Neural progenitor cell (in vitro differentiated cells): Measurements from ENCODE around the gene HLA-DPB1. TPM values are rescaled to one million over a fixed set of nuclear protein-coding genes. Genes with fewer than 3 reads are reported as not detected.

Experiments used
- DNase-seq: peaks from one replicate; pipeline ENCODE4 v3.0.0-alpha.2; 2016; ENCODE audit warnings: low spot score
- H2AFZ ChIP-seq: fragments of 200-600 bp; sonication (generic); replicated peaks from 2 replicates; pipeline ENCODE4 v1.6.1; 2016; ENCODE audit warnings: antibody characterized with exemption
- H3F3A ChIP-seq: fragments of 200-600 bp; sonication (generic); 2 replicates; pipeline ENCODE4 v1.6.1; 2016; ENCODE audit warnings: antibody characterized with exemption, low read depth
- H3K27ac ChIP-seq: fragments of 200-600 bp; sonication (generic); 2 replicates; pipeline ENCODE4 v1.5.1; 2016; ENCODE audit warnings: mild to moderate bottlenecking
- H3K27me3 ChIP-seq: fragments of 200-600 bp; sonication (generic); 2 replicates; pipeline ENCODE4 v1.6.1; 2016; ENCODE audit warnings: mild to moderate bottlenecking, moderate library complexity
- H3K36me3 ChIP-seq: fragments of 200-600 bp; sonication (generic); 2 replicates; pipeline ENCODE4 v1.5.1; 2016
- H3K4me1 ChIP-seq: fragments of 200-600 bp; sonication (generic); 2 replicates; pipeline ENCODE4 v1.6.1; 2016; ENCODE audit warnings: mixed run types
- H3K4me2 ChIP-seq: fragments of 200-600 bp; sonication (generic); 2 replicates; pipeline ENCODE4 v1.6.1; 2016
- H3K4me3 ChIP-seq: fragments of 200-600 bp; sonication (generic); 2 replicates; pipeline ENCODE4 v1.5.1; 2016
- H3K79me2 ChIP-seq: fragments of 200-600 bp; sonication (generic); 2 replicates; pipeline ENCODE4 v1.6.1; 2016; ENCODE audit warnings: low read depth
- H3K9ac ChIP-seq: fragments of 200-600 bp; sonication (generic); 2 replicates; pipeline ENCODE4 v1.6.1; 2016
- H3K9me3 ChIP-seq: fragments of 200-600 bp; sonication (generic); 2 replicates; pipeline ENCODE4 v1.5.1; 2016; ENCODE audit warnings: low read depth
- H4K20me1 ChIP-seq: fragments of 200-600 bp; sonication (generic); 2 replicates; pipeline ENCODE4 v1.6.1; 2016; ENCODE audit warnings: low read depth
- H3K27ac Mint-ChIP-seq: 3 replicates; pipeline ENCODE4 v1.8.0; 2021; ENCODE audit warnings: mixed read lengths
- H3K27me3 Mint-ChIP-seq: 2 replicates; pipeline ENCODE4 v1.8.0; 2022; ENCODE audit warnings: low read depth, mild to moderate bottlenecking, inconsistent platforms, moderate library complexity, mixed read lengths; ENCODE audit not compliant: insufficient read depth
- H3K36me3 Mint-ChIP-seq: 3 replicates; pipeline ENCODE4 v1.8.0; 2021; ENCODE audit warnings: mixed read lengths
- H3K4me1 Mint-ChIP-seq: 3 replicates; pipeline ENCODE4 v1.8.0; 2021; ENCODE audit warnings: mixed read lengths
- H3K4me3 Mint-ChIP-seq: 3 replicates; pipeline ENCODE4 v1.8.0; 2021; ENCODE audit warnings: mild to moderate bottlenecking, moderate library complexity, mixed read lengths
- H3K9me3 Mint-ChIP-seq: 3 replicates; pipeline ENCODE4 v1.8.0; 2020; ENCODE audit warnings: mixed read lengths
- CTCF ChIP-seq: fragments of 200-600 bp; sonication (generic); IDR thresholded peaks from 2 replicates; pipeline ENCODE4 v1.5.1; 2017; ENCODE audit warnings: antibody characterized with exemption, mild to moderate bottlenecking
- EZH2 ChIP-seq: fragments of 200-600 bp; sonication (generic); IDR thresholded peaks from 2 replicates; pipeline ENCODE4 v1.6.1; 2017; ENCODE audit warnings: antibody characterized with exemption, mild to moderate bottlenecking, moderate library complexity
- EZH2phosphoT487 ChIP-seq: fragments of 200-600 bp; sonication (generic); IDR thresholded peaks from 2 replicates; pipeline ENCODE4 v1.6.1; 2017; ENCODE audit warnings: antibody characterized with exemption
- total RNA-seq: library from RNA; depleted of rRNA; stranded (reverse); fragments of >200 nt; gene quantifications from 2 replicates; pipeline ENCODE4 v1.2.3, GENCODE V29; 2015; ENCODE audit warnings: low replicate concordance

The HLA-DPB1 gene
- total RNA-seq, 1 donor from 2014 or later, result 8.0 TPM

GRCh38 chr6:33128318-33128717 is 52.5 kb downstream of the HLA-DPB1 start:
- no peaks in the 10 kb centered on the region for H3F3A ChIP-seq
- no peak overlapping the region for H3K4me3 Mint-ChIP-seq
- H3K27ac Mint-ChIP-seq, result no peak overlapping the region
- H3K4me3 ChIP-seq, result no peak overlapping the region
- H3K79me2 ChIP-seq, result no peaks in the 10 kb centered on the region
- no peak overlapping the region for H3K4me2 ChIP-seq
- H3K4me1 Mint-ChIP-seq, result peaks cover 7% of the 10 kb centered on the region
- DNase-seq, result no peak
- peaks cover 7% of the 10 kb centered on the region for H3K27me3 Mint-ChIP-seq
- H3K4me1 ChIP-seq, result no peaks in the 10 kb centered on the region
- TF ChIP-seq EZH2, result no peak
- no peak overlapping the region for H3K27ac ChIP-seq
- no peaks in the 10 kb centered on the region for H3K36me3 Mint-ChIP-seq
- no peaks in the 10 kb centered on the region for H3K9me3 ChIP-seq
- no peaks in the 10 kb centered on the region for H4K20me1 ChIP-seq
- no peaks in the 10 kb centered on the region for H3K27me3 ChIP-seq
- no peak overlapping the region for H2AFZ ChIP-seq
- no peak overlapping the region for H3K9ac ChIP-seq
- peaks cover 5% of the 10 kb centered on the region for H3K9me3 Mint-ChIP-seq
- no peaks in the 10 kb centered on the region for H3K36me3 ChIP-seq

GRCh38 chr6:33132081-33132524 is 56.3 kb downstream of the HLA-DPB1 start:
- TF ChIP-seq CTCF (no peak), EZH2 (no peak), EZH2phosphoT487 (no peak)
- Histone ChIP-seq H4K20me1 (no peaks in the 10 kb centered on the region), H3K27me3 (no peaks in the 10 kb centered on the region), H3K9ac (no peak overlapping the region), H3K79me2 (no peaks in the 10 kb centered on the region), H3K4me3 (no peak overlapping the region), H3K36me3 (no peaks in the 10 kb centered on the region), H3K4me1 (no peaks in the 10 kb centered on the region), H3K27ac (no peak overlapping the region), H3K9me3 (no peaks in the 10 kb centered on the region), H3F3A (no peaks in the 10 kb centered on the region), H3K4me2 (no peak overlapping the region), H2AFZ (no peak overlapping the region)
- no peaks in the 10 kb centered on the region for H3K9me3 Mint-ChIP-seq
- DNase-seq, result no peak
- no peak overlapping the region for H3K4me3 Mint-ChIP-seq
- no peaks in the 10 kb centered on the region for H3K36me3 Mint-ChIP-seq
- H3K4me1 Mint-ChIP-seq, result peaks cover 4% of the 10 kb centered on the region
- peaks cover 2% of the 10 kb centered on the region for H3K27me3 Mint-ChIP-seq
- no peak overlapping the region for H3K27ac Mint-ChIP-seq

DNA sequence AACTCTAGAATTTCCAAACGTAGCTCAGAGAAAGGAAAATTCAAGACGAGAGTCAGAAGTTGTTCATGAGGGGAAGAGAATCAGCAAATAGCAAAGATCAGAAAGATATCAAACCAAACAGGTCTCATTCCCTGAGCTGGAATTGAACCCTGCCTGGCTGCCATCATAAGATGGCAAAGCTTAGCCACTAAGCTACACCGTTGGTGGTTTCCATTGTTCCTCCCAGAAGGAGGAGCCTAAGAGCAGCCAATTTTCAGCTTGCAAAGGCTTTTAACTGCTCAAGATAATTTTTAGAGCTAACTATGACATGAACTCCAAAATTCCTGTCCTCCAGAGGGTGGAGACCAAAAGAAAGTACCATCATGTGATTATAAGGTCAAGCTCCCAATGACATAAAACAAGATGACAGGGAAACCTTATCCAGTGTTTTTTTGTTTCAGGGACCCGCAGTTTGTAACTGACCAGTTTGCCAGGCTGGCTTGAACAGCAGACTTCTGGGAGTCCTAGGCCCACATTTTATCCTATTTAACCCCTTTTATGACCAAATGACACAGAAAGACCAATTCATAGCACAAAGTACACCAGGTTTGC is 60.6 kb downstream of the HLA-DPB1 start:
- TF ChIP-seq EZH2phosphoT487 (no peak), CTCF (no peak), EZH2 (no peak)
- Histone ChIP-seq H3K36me3 (no peaks in the 10 kb centered on the region), H3K4me1 (no peaks in the 10 kb centered on the region), H3K4me2 (no peak overlapping the region), H4K20me1 (no peaks in the 10 kb centered on the region), H3K27ac (no peak overlapping the region), H3F3A (no peaks in the 10 kb centered on the region), H3K4me3 (no peak overlapping the region), H2AFZ (no peak overlapping the region), H3K9me3 (no peaks in the 10 kb centered on the region), H3K27me3 (no peaks in the 10 kb centered on the region), H3K79me2 (no peaks in the 10 kb centered on the region), H3K9ac (no peak overlapping the region)
- Mint-ChIP-seq H3K27me3 (peaks cover 3% of the 10 kb centered on the region), H3K27ac (no peak overlapping the region), H3K36me3 (no peaks in the 10 kb centered on the region), H3K4me3 (no peak overlapping the region), H3K9me3 (no peaks in the 10 kb centered on the region), H3K4me1 (peaks cover 4% of the 10 kb centered on the region)
- DNase-seq, result no peak

Other genes with a start within 250 kb of the HLA-DPB1 start
- 2.8 and 2.9 TPM in 2 replicates for gene TAP2, start 237.3 kb upstream of the HLA-DPB1 start, total RNA-seq
- gene PSMB8, start 231.9 kb upstream of the HLA-DPB1 start, total RNA-seq, result 2.0 and 2.2 TPM in 2 replicates
- gene TAP1, start 222.3 kb upstream of the HLA-DPB1 start, total RNA-seq, result 6.2 and 6.5 TPM in 2 replicates
- not detected in 2 replicates for gene PSMB9, start 221.8 kb upstream of the HLA-DPB1 start, total RNA-seq
- gene HLA-DMB, start 135.0 kb upstream of the HLA-DPB1 start, total RNA-seq, result 4.3 and 4.5 TPM in 2 replicates
- 5.1 and 11.9 TPM in 2 replicates for gene HLA-DMA, start 122.9 kb upstream of the HLA-DPB1 start, total RNA-seq
- 202 and 211 TPM in 2 replicates for gene BRD2, start 107.4 kb upstream of the HLA-DPB1 start, total RNA-seq
- gene HLA-DOA, start 66.4 kb upstream of the HLA-DPB1 start, total RNA-seq, result 38.0 and 52.2 TPM in 2 replicates
- 1.5 and 2.8 TPM in 2 replicates for gene HLA-DPA1, start 2.3 kb upstream of the HLA-DPB1 start, total RNA-seq
- 0.49 and 0.99 TPM in 2 replicates for gene COL11A2, start 116.5 kb downstream of the HLA-DPB1 start, total RNA-seq
- gene RXRB, start 124.7 kb downstream of the HLA-DPB1 start, total RNA-seq, result 10.2 and 21.7 TPM in 2 replicates
- gene SLC39A7, start 124.9 kb downstream of the HLA-DPB1 start, total RNA-seq, result 40.8 and 59.2 TPM in 2 replicates
- gene HSD17B8, start 128.7 kb downstream of the HLA-DPB1 start, total RNA-seq, result 4.8 and 9.5 TPM in 2 replicates
- gene RING1, start 132.5 kb downstream of the HLA-DPB1 start, total RNA-seq, result 12.1 and 20.2 TPM in 2 replicates
- 28.7 and 38.4 TPM in 2 replicates for gene VPS52, start 195.9 kb downstream of the HLA-DPB1 start, total RNA-seq
- 4,188 and 4,663 TPM in 2 replicates for gene RPS18, start 196.1 kb downstream of the HLA-DPB1 start, total RNA-seq
- 1.1 and 2.1 TPM in 2 replicates for gene B3GALT4, start 201.1 kb downstream of the HLA-DPB1 start, total RNA-seq
- gene WDR46, start 213.2 kb downstream of the HLA-DPB1 start, total RNA-seq, result 31.1 and 43.5 TPM in 2 replicates
- 35.6 and 54.5 TPM in 2 replicates for gene PFDN6, start 213.6 kb downstream of the HLA-DPB1 start, total RNA-seq
- 28.3 and 63.4 TPM in 2 replicates for gene RGL2, start 223.0 kb downstream of the HLA-DPB1 start, total RNA-seq
- gene TAPBP, start 238.1 kb downstream of the HLA-DPB1 start, total RNA-seq, result 1.7 and 6.3 TPM in 2 replicates
- 5.7 and 26.7 TPM in 2 replicates for gene ZBTB22, start 241.8 kb downstream of the HLA-DPB1 start, total RNA-seq
- 35.7 and 49.6 TPM in 2 replicates for gene DAXX, start 247.0 kb downstream of the HLA-DPB1 start, total RNA-seq